WTC11 (cell line): ENCODE results near the gene THSD4. TPM values are rescaled to one million over a fixed set of nuclear protein-coding genes. Genes with fewer than 3 reads are reported as not detected.

Source experiments
- ATAC-seq: fragments of 200-7000 bp; cut with Tn5 transposase; 2 replicates; pipeline ENCODE4 v1.10.0; 2021; ENCODE audit warnings: mild to moderate bottlenecking, moderate library complexity
- CTCF ChIA-PET: fragments of 300-600 bp; sonication (Branson Sonifier 250); formaldehyde crosslinking; loops from one replicate; lab custom pipeline; 2021; ENCODE audit warnings: antibody characterized with exemption; lab: Charles Lee
- POLR2A ChIA-PET: fragments of 350-600 bp; sonication (Branson Sonifier 250); formaldehyde crosslinking; loops from one replicate; lab custom pipeline; 2021; ENCODE audit warnings: antibody characterized with exemption; lab: Charles Lee
- DNase-seq: peaks from one replicate; pipeline ENCODE4 v3.0.0; 2021; ENCODE audit warnings: low spot score
- H3K27ac Mint-ChIP-seq: 2 replicates; pipeline ENCODE4 v1.8.0; 2021; ENCODE audit warnings: mixed read lengths
- H3K27me3 Mint-ChIP-seq: 2 replicates; pipeline ENCODE4 v1.8.0; 2021; ENCODE audit warnings: low read depth, mild to moderate bottlenecking, moderate library complexity, mixed read lengths
- H3K36me3 Mint-ChIP-seq: 2 replicates; pipeline ENCODE4 v1.8.0; 2021; ENCODE audit warnings: mixed read lengths
- H3K4me1 Mint-ChIP-seq: 2 replicates; pipeline ENCODE4 v1.8.0; 2022; ENCODE audit warnings: mixed read lengths
- H3K4me3 Mint-ChIP-seq: 2 replicates; pipeline ENCODE4 v1.8.0; 2021; ENCODE audit warnings: mild to moderate bottlenecking, moderate library complexity, mixed read lengths
- H3K9me3 Mint-ChIP-seq: 2 replicates; pipeline ENCODE4 v1.8.0; 2021; ENCODE audit warnings: mixed read lengths
- ATF2 ChIP-seq: sonication (generic); formaldehyde crosslinking; IDR thresholded peaks from 2 replicates; pipeline ENCODE4 v1.8.1; 2022; ENCODE audit warnings: low read depth, missing genetic modification reagents, borderline replicate concordance
- E2F1 ChIP-seq: sonication (generic); formaldehyde crosslinking; IDR thresholded peaks from 2 replicates; pipeline ENCODE4 v1.8.0; 2022; ENCODE audit warnings: mild to moderate bottlenecking, missing genetic modification reagents
- ELF4 ChIP-seq: sonication (generic); formaldehyde crosslinking; IDR thresholded peaks from 2 replicates; pipeline ENCODE4 v1.8.1; 2022; ENCODE audit warnings: low read depth, mild to moderate bottlenecking, moderate library complexity, missing genetic modification reagents
- FOXJ3 ChIP-seq: sonication (generic); formaldehyde crosslinking; IDR thresholded peaks from 2 replicates; pipeline ENCODE4 v1.9.0; 2021; ENCODE audit warnings: missing genetic modification reagents, mild to moderate bottlenecking, borderline replicate concordance
- FOXK1 ChIP-seq: sonication (generic); formaldehyde crosslinking; IDR thresholded peaks from 2 replicates; pipeline ENCODE4 v1.8.0; 2022; ENCODE audit warnings: mild to moderate bottlenecking, moderate library complexity, missing genetic modification reagents
- FOXP1 ChIP-seq: sonication (generic); formaldehyde crosslinking; IDR thresholded peaks from 2 replicates; pipeline ENCODE4 v1.8.0; 2022; ENCODE audit warnings: missing genetic modification reagents, mild to moderate bottlenecking, moderate library complexity, borderline replicate concordance
- IRF2 ChIP-seq: sonication (generic); formaldehyde crosslinking; IDR thresholded peaks from 2 replicates; pipeline ENCODE4 v1.8.0; 2022; ENCODE audit warnings: low read depth, missing genetic modification reagents, borderline replicate concordance
- JUN ChIP-seq: sonication (generic); formaldehyde crosslinking; IDR thresholded peaks from 2 replicates; pipeline ENCODE4 v1.8.0; 2023; ENCODE audit warnings: mild to moderate bottlenecking, missing genetic modification reagents
- KAT7 ChIP-seq: sonication (generic); formaldehyde crosslinking; IDR thresholded peaks from 2 replicates; pipeline ENCODE4 v1.8.1; 2023; ENCODE audit warnings: missing genetic modification reagents, mild to moderate bottlenecking, borderline replicate concordance
- MLX ChIP-seq: sonication (generic); formaldehyde crosslinking; IDR thresholded peaks from 2 replicates; pipeline ENCODE4 v1.8.1; 2023; ENCODE audit warnings: mild to moderate bottlenecking, missing genetic modification reagents, moderate library complexity
- NFE2L1 ChIP-seq: sonication (generic); formaldehyde crosslinking; IDR thresholded peaks from 2 replicates; pipeline ENCODE4 v1.8.1; 2023; ENCODE audit warnings: missing genetic modification reagents
- NR2C2 ChIP-seq: sonication (generic); formaldehyde crosslinking; IDR thresholded peaks from 2 replicates; pipeline ENCODE4 v1.8.0; 2022; ENCODE audit warnings: mild to moderate bottlenecking, missing genetic modification reagents
- SP1 ChIP-seq: sonication (generic); formaldehyde crosslinking; conservative IDR thresholded peaks from 2 replicates; pipeline ENCODE4 v1.8.1; 2022; ENCODE audit warnings: missing genetic modification reagents
- ZNF121 ChIP-seq: sonication (generic); formaldehyde crosslinking; IDR thresholded peaks from 2 replicates; pipeline ENCODE4 v1.8.0; 2023; ENCODE audit warnings: missing genetic modification reagents
- ZNF219 ChIP-seq: sonication (generic); formaldehyde crosslinking; IDR thresholded peaks from 2 replicates; pipeline ENCODE4 v1.8.0; 2023; ENCODE audit warnings: missing genetic modification reagents, mild to moderate bottlenecking, borderline replicate concordance
- ZNF317 ChIP-seq: sonication (generic); formaldehyde crosslinking; IDR thresholded peaks from 2 replicates; pipeline ENCODE4 v1.8.1; 2023; ENCODE audit warnings: low read depth, mild to moderate bottlenecking, moderate library complexity, missing genetic modification reagents, borderline replicate concordance
- ZNF416 ChIP-seq: fragments of 250-450 bp; sonication (Bioruptor Pico); IDR thresholded peaks from 2 replicates; pipeline ENCODE4 v1.9.0; 2021; ENCODE audit warnings: mild to moderate bottlenecking, inconsistent platforms
- ZNF532 ChIP-seq: fragments of 250-450 bp; sonication (Bioruptor Pico); IDR thresholded peaks from 2 replicates; pipeline ENCODE4 v1.9.0; 2021; ENCODE audit warnings: mild to moderate bottlenecking, borderline replicate concordance
- total RNA-seq: library from RNA; stranded (reverse); gene quantifications from 3 replicates; pipeline ENCODE4 v1.2.3, GENCODE V29; 2021
- TF ChIP-seq, protein P1 (sequence below): fragments of 250-450 bp; sonication (Bioruptor Pico); IDR thresholded peaks from 2 replicates; pipeline ENCODE4 v1.9.0; 2021; ENCODE audit warnings: mild to moderate bottlenecking
- TF ChIP-seq, protein P2 (sequence below): fragments of 250-450 bp; sonication (Bioruptor Pico); IDR thresholded peaks from 2 replicates; pipeline ENCODE4 v1.9.0; 2021; ENCODE audit warnings: mild to moderate bottlenecking

THSD4 gene
- total RNA-seq, 1 experiment from 2014 or later: 7.8 TPM

DNA sequence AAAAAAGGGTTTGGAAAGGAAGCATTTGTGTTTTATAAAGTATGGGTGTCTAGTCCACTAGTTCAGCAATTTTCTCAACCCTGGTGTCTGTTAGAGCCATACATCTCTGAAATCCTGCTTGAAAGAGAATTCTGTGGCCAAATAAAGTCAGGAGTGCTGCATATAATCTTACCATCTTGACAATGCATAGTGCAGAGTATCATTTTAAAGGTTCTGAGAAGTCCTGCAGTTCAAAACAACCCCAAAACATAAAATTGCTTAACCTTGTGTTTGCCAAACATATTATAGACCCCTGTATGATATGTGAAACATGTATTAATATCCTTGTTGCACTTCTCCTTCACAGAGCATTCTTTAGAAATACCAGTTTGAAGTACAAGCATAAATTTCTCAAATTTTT, 191.3 kb downstream of the THSD4 start (continued):
- TF ChIP-seq ATF2 (no peak), ZNF219 (no peak), SP1 (CRISPR knock-in tag) (no peak), ZNF416 (no peak), JUN (CRISPR knock-in tag) (no peak), FOXJ3 (CRISPR knock-in tag) (no peak), FOXP1 (CRISPR knock-in tag) (no peak), NFE2L1 (CRISPR knock-in tag) (no peak), KAT7 (CRISPR knock-in tag) (no peak)

DNA sequence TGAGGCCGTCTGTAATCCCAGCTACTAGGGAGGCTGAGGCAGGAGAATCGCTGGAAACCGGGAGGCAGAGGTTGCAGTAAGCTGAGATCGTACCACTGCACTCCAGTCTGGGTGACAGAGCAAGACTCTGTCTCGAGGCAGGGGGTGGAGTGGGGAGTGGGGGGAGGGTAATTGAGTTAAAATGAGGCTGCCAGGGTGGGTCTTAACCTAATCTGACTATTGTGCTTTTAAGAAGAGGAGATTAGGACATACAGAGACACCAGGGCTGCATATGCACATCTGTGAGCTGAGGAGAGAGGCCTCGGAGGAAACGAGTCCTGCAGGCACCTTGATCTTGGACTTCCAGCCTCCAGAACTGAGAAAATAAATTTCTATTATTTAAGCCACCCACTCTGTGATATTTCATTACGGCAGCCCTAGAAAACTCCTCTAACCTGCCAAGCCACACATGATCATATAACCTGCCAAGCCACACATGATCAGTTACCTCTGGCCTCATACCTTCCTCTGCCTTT, 197.0 kb downstream of the THSD4 start:
- ChIA-PET CTCF (no interaction called here), POLR2A (no interaction called here)
- Mint-ChIP-seq H3K27ac (no peak overlapping the region), H3K36me3 (peaks cover 16% of the 10 kb centered on the region), H3K27me3 (no peaks in the 10 kb centered on the region; the same call in 1 of the 2 replicates), H3K4me3 (no peak overlapping the region), H3K4me1 (peaks cover 19% of the 10 kb centered on the region), H3K9me3 (peaks cover 32% of the 10 kb centered on the region)
- no peak for DNase-seq
- ATAC-seq: no peak
- TF ChIP-seq, protein P1, sequence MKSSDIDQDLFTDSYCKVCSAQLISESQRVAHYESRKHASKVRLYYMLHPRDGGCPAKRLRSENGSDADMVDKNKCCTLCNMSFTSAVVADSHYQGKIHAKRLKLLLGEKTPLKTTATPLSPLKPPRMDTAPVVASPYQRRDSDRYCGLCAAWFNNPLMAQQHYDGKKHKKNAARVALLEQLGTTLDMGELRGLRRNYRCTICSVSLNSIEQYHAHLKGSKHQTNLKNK (CRISPR knock-in tag): no peak

DNA sequence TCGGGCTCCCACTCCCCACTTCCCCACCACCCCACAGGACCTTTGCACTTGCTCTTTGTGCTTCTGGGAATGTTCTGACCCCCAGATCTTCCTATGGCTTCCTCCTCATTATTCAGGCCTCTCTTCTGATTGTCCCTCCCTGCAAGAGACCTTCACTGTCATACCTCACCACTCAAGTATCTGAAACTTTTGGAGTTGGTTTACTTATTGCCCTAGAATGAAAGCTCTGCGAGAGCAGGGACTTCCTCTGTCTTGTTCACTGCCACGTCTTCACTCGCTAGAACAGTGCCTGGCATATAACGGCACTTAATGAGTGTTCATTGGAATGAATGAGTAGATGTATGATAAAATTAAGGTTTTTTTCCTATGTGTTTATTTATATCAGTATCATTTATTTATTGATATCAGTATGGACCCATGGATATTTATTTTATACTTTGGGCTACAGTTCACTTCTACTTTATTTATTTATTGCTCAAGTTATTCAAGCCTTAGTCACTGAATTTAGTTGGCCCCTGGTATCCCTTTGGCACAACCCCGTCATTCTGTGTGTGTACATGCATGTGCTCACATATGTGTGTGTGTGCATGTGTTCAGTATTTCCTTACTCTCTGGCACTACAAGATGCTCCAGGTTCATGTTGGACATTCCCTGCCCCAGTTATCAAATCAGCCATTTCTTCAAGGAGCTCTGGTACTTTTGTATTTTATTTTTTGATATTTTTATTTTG, 197.6 kb downstream of the THSD4 start:
- DNase-seq (no peak), ATAC-seq (no peak)
- CTCF ChIA-PET: no interaction called here
- H3K27ac Mint-ChIP-seq: no peak overlapping the region
- peaks cover 19% of the 10 kb centered on the region for H3K4me1 Mint-ChIP-seq
- H3K4me3 Mint-ChIP-seq: no peak overlapping the region
- peaks cover 29% of the 10 kb centered on the region for H3K9me3 Mint-ChIP-seq
- no peaks in the 10 kb centered on the region; the same call in 1 of the 2 replicates for H3K27me3 Mint-ChIP-seq
- peaks cover 11% of the 10 kb centered on the region for H3K36me3 Mint-ChIP-seq
- POLR2A ChIA-PET: no interaction called here
- TF ChIP-seq IRF2 (CRISPR knock-in tag) (no peak), NR2C2 (CRISPR knock-in tag) (no peak), ZNF317 (CRISPR knock-in tag) (no peak), ZNF121 (CRISPR knock-in tag) (no peak), FOXK1 (CRISPR knock-in tag) (no peak), ELF4 (CRISPR knock-in tag) (no peak), MLX (no peak), ZNF532 (CRISPR knock-in tag) (no peak), E2F1 (CRISPR knock-in tag) (no peak)
- TF ChIP-seq, protein P2, sequence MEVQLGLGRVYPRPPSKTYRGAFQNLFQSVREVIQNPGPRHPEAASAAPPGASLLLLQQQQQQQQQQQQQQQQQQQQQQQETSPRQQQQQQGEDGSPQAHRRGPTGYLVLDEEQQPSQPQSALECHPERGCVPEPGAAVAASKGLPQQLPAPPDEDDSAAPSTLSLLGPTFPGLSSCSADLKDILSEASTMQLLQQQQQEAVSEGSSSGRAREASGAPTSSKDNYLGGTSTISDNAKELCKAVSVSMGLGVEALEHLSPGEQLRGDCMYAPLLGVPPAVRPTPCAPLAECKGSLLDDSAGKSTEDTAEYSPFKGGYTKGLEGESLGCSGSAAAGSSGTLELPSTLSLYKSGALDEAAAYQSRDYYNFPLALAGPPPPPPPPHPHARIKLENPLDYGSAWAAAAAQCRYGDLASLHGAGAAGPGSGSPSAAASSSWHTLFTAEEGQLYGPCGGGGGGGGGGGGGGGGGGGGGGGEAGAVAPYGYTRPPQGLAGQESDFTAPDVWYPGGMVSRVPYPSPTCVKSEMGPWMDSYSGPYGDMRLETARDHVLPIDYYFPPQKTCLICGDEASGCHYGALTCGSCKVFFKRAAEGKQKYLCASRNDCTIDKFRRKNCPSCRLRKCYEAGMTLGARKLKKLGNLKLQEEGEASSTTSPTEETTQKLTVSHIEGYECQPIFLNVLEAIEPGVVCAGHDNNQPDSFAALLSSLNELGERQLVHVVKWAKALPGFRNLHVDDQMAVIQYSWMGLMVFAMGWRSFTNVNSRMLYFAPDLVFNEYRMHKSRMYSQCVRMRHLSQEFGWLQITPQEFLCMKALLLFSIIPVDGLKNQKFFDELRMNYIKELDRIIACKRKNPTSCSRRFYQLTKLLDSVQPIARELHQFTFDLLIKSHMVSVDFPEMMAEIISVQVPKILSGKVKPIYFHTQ (CRISPR knock-in tag): no peak
